HEK293T (cell line): ENCODE measurements around the gene ITGB5.

Source experiments
- CTCF ChIA-PET: fragments of 350-600 bp; formaldehyde crosslinking; extraction: SDS; loops from one replicate; lab custom pipeline; 2021; ENCODE audit warnings: antibody characterized with exemption, inconsistent platforms; lab: Yijun Ruan, JAX
- POLR2A ChIA-PET: fragments of 350-600 bp; formaldehyde crosslinking; extraction: SDS; loops from one replicate; lab custom pipeline; 2020; ENCODE audit warnings: antibody characterized with exemption, inconsistent platforms; lab: Yijun Ruan, JAX
- DNase-seq: peaks from one replicate; pipeline ENCODE4 v3.0.0; 2012; ENCODE audit warnings: mixed read lengths; ENCODE audit errors: extremely low spot score
- ARNT ChIP-seq: fragments of 450-650 bp; IDR thresholded peaks from 2 replicates; pipeline ENCODE4 v1.6.1; 2017; ENCODE audit warnings: mild to moderate bottlenecking
- BHLHE40 ChIP-seq: fragments of 450-650 bp; IDR thresholded peaks from 2 replicates; pipeline ENCODE4 v1.6.1; 2016; ENCODE audit warnings: mild to moderate bottlenecking, moderate library complexity, borderline replicate concordance
- CTBP1 ChIP-seq: fragments of 450-650 bp; IDR thresholded peaks from 2 replicates; pipeline ENCODE4 v1.6.1; 2016; ENCODE audit warnings: borderline replicate concordance
- ELF4 ChIP-seq: fragments of 450-650 bp; IDR thresholded peaks from 2 replicates; pipeline ENCODE4 v1.6.1; 2017; ENCODE audit warnings: antibody characterized with exemption
- FOXA1 ChIP-seq: fragments of 450-650 bp; IDR thresholded peaks from 2 replicates; pipeline ENCODE4 v1.6.1; 2016; ENCODE audit warnings: mild to moderate bottlenecking
- FOXK2 ChIP-seq: fragments of 450-650 bp; IDR thresholded peaks from 2 replicates; pipeline ENCODE4 v1.6.1; 2016; ENCODE audit warnings: mild to moderate bottlenecking
- FOXM1 ChIP-seq: fragments of 450-650 bp; IDR thresholded peaks from 2 replicates; pipeline ENCODE4 v1.6.1; 2017; ENCODE audit warnings: mild to moderate bottlenecking, borderline replicate concordance
- HDGF ChIP-seq: fragments of 450-650 bp; IDR thresholded peaks from 2 replicates; pipeline ENCODE4 v1.6.1; 2017; ENCODE audit warnings: antibody characterized with exemption, borderline replicate concordance
- L3MBTL2 ChIP-seq: fragments of 450-650 bp; conservative IDR thresholded peaks from 2 replicates; pipeline ENCODE4 v1.6.1; 2016; ENCODE audit warnings: mild to moderate bottlenecking
- LEF1 ChIP-seq: fragments of 450-650 bp; IDR thresholded peaks from 2 replicates; pipeline ENCODE4 v1.6.1; 2017; ENCODE audit warnings: mild to moderate bottlenecking, borderline replicate concordance
- NFRKB ChIP-seq: fragments of 450-650 bp; IDR thresholded peaks from 2 replicates; pipeline ENCODE4 v1.6.1; 2016; ENCODE audit warnings: mild to moderate bottlenecking, moderate library complexity
- PKNOX1 ChIP-seq: fragments of 450-650 bp; IDR thresholded peaks from 2 replicates; pipeline ENCODE4 v1.6.1; 2016
- SP1 ChIP-seq: fragments of 450-650 bp; IDR thresholded peaks from 2 replicates; pipeline ENCODE4 v1.6.1; 2017
- SUZ12 ChIP-seq: fragments of 450-650 bp; IDR thresholded peaks from 2 replicates; pipeline ENCODE4 v1.6.1; 2016; ENCODE audit warnings: mild to moderate bottlenecking
- TARDBP ChIP-seq: fragments of 450-650 bp; IDR thresholded peaks from 2 replicates; pipeline ENCODE4 v1.6.1; 2016
- ZNF384 ChIP-seq: fragments of 450-650 bp; IDR thresholded peaks from 2 replicates; pipeline ENCODE4 v1.6.1; 2016

Gene ITGB5

DNA sequence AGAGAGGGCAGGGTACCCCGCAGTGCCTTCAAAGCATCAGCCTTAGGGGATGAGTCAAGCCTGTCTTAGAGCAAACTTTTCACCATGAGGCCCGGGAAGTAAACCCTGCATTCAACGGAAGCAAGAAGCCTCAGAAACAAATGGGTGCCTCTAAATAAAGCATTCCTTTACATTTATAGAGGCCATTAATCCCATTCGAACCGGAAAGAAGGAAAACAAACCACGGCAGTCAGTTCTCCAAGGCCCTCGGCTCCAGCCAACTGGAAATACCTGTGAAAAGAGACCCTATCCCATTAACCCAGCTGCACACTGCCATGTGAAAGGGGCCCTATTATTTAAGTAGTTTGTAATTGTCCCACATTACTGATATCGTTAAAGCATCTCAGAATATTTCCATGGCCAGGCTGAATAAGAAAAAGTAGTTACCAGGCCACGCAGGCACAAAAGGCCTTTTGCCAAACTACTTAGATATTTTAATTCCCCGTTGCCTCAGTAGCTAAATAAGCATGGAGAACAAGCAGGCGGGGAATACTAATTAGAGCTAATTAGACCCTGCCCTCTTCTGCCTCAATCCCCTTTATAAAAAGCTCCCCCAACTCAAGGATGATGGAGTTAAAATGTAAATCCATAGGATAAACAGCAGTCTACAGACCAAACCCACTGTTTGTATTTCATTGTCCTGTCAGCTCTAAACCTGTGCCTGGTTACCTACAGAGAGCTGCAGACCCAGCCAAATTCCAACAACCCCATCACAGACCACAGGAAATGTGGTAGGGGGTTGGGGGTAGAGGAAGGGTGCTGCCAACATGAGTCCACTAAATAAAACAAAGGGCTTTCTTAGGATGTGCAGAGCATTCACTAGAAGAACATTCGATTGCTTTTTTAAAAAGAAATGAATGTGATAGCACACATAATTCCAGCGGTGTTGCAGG lies 4.1 kb downstream of the ITGB5 start:
- POLR2A ChIA-PET = no interaction called here
- TF ChIP-seq ARNT (no peak), HDGF (no peak), BHLHE40 (no peak), SP1 (no peak), L3MBTL2 (no peak), FOXM1 (no peak)
- no peak for DNase-seq
- CTCF ChIA-PET = interaction anchor here (1.0 kb wide), 1 partner anchor 116 kb away, joined by 3 read pairs; no protein-coding TSS in a partner anchor

GRCh38 chr3:124881976-124882697 lies 5.0 kb downstream of the ITGB5 start:
- ChIA-PET CTCF (interaction anchor here (1.0 kb wide), 1 partner anchor 115 kb away, joined by 3 read pairs; no protein-coding TSS in a partner anchor), POLR2A (no interaction called here)
- DNase-seq = no peak
- no peak for TF ChIP-seq SUZ12
- TF ChIP-seq FOXA1 = no peak
- TF ChIP-seq FOXK2 = no peak
- no peak for TF ChIP-seq NFRKB
- TF ChIP-seq ZNF384 = no peak
- TF ChIP-seq ELF4 = no peak
- no peak for TF ChIP-seq BHLHE40
- TF ChIP-seq HDGF = no peak
- no peak for TF ChIP-seq PKNOX1
- TF ChIP-seq L3MBTL2 = no peak

DNA sequence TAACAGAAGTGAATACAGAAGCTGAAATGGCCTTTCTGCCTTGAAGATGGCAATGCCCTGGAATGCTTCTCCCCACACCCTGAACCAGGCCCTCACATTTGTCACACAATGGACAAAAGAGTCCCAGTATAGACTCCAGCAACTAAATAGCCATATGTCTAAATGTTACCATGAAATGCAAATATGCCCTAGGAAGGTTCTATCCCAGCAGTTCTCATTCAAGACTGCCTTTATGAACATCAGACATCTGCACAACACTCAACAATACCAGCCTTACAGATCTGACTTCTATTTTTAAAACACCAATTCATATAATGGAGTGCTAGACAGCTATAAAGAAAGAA lies 7.9 kb downstream of the ITGB5 start:
- no peak for DNase-seq
- POLR2A ChIA-PET = interaction anchor here (0.6 kb wide), 1 partner anchor 496 kb away, joined by 3 read pairs; the partner anchor contains the start of gene ZNF148
- CTCF ChIA-PET = no interaction called here
- no peak for TF ChIP-seq SUZ12
- TF ChIP-seq FOXK2 = no peak
- no peak for TF ChIP-seq HDGF
- no peak for TF ChIP-seq SP1
- no peak for TF ChIP-seq FOXA1
- TF ChIP-seq CTBP1 = no peak
- no peak for TF ChIP-seq L3MBTL2
- no peak for TF ChIP-seq FOXM1
- TF ChIP-seq ARNT = no peak

DNA sequence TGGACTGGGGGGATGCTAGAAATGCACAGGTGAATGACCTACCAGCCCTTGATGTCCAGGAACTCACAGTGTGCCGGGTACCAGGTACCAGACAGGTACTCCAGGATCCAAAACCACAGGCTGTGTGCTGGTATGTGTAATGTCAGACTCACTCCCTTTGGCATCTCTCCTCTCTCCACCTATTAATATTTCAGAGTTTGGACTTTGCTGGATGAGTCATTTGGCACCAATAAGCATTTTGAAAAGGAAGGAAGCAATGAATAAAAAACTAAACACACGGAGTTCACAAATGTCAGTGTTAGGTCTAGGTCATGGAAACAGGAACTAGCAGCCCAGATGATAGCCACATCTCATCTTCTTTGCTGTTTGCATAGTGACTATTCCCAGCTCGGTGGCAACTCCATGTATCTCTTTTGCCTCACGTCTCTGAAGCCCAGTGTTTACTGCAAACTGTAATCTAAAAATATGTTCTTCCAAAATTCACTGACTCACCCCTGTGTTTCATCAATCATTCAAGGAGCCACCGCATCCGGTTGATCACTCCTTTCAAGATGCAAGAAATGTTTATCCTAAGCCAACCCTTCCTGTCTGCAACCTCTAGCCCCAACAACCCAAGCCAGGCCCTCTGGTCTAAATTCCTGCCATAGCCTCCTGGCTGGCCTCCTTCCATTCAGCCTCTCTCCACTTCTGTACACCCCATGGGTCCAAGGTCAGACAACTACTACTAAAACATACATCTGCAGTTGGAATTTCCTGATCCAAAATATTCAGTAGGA lies 8.4 kb downstream of the ITGB5 start:
- DNase-seq = no peak
- TF ChIP-seq ARNT = no peak
- no peak for TF ChIP-seq CTBP1
- TF ChIP-seq FOXK2 = no peak
- no peak for TF ChIP-seq SUZ12
- CTCF ChIA-PET = interaction anchor here (1.1 kb wide), 1 partner anchor 23 kb away, joined by 3 read pairs; no protein-coding TSS in a partner anchor
- POLR2A ChIA-PET = interaction anchor here (0.6 kb wide), 1 partner anchor 496 kb away, joined by 3 read pairs; the partner anchor contains the start of gene ZNF148

GRCh38 chr3:124877674-124878073 lies 9.5 kb downstream of the ITGB5 start:
- POLR2A ChIA-PET = interaction anchor here (1.2 kb wide), 1 partner anchor 9 kb away, joined by 3 read pairs; the partner anchor contains the start of gene ITGB5
- TF ChIP-seq LEF1 (no peak), L3MBTL2 (no peak), TARDBP (no peak), ARNT (no peak), SUZ12 (no peak), FOXM1 (no peak), PKNOX1 (no peak), ZNF384 (no peak), NFRKB (no peak), CTBP1 (no peak), BHLHE40 (no peak), HDGF (no peak), SP1 (no peak)
- CTCF ChIA-PET = interaction anchor here (1.0 to 1.1 kb wide), 2 partner anchors 16 to 24 kb away, joined by 3 to 6 read pairs; no protein-coding TSS in a partner anchor
- DNase-seq = no peak

- ChIA-PET POLR2A (no interaction called here), CTCF (no interaction called here)
- TF ChIP-seq FOXM1 (no peak), BHLHE40 (no peak), ARNT (no peak), L3MBTL2 (no peak), ELF4 (no peak), FOXK2 (no peak), SP1 (no peak), FOXA1 (no peak), NFRKB (no peak), SUZ12 (no peak), CTBP1 (no peak)
- DNase-seq = no peak
Observed at GRCh38 chr3:124876401-124876878, 10.7 kb downstream of the ITGB5 start.
